ENCODE data around the gene SEC16B.

The SEC16B gene

GRCh38 chr1:178011864-178012503, 42.1 kb upstream of the SEC16B start:
- Histone ChIP-seq H3K4me3 (IDR thresholded peaks at IDR 0.05; ENCODE audit: insufficient read depth, low read depth, low read length) (no peak overlapping the region), H3K27me3 (ENCODE audit: insufficient read depth, low read depth) (no peaks in the 10 kb centered on the region), H3K79me2 (ENCODE audit: insufficient read depth, low read depth) (no peaks in the 10 kb centered on the region), H3K4me1 (ENCODE audit: low read depth, poor library complexity, severe bottlenecking) (no peaks in the 10 kb centered on the region), H3K9ac (no peak overlapping the region), H3K36me3 (ENCODE audit: insufficient read depth) (no peaks in the 10 kb centered on the region), H3K27ac (no peak overlapping the region), H4K20me1 (ENCODE audit: insufficient read depth) (no peaks in the 10 kb centered on the region), H2AFZ (ENCODE audit: low read depth) (no peak overlapping the region), H3K4me2 (no peak overlapping the region)
- no peak for TF ChIP-seq CTCF (conservative IDR thresholded peaks at IDR 0.05; ENCODE audit: low read depth, low read length)

DNA sequence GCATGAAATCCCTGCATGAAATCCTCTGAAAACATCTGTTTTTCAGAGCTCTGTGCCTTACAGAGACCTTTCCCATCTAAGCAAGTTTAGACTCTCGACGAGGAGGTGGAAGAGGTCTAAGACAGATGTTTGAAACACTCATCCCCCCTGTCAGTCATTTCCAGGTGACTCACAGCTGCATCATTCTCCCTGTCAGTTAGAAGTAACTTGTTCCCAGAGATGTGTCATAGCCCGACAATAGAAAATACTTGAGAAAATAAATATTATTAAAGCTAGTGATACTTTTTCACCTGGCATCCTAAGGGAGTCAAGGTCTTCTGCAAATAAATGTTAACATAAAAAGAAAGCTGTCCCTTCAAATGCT, 41.6 kb upstream of the SEC16B start:
- Histone ChIP-seq H4K20me1 (ENCODE audit: insufficient read depth) (no peaks in the 10 kb centered on the region), H3K9ac (no peak overlapping the region), H3K79me2 (ENCODE audit: insufficient read depth, low read depth) (no peaks in the 10 kb centered on the region), H2AFZ (ENCODE audit: low read depth) (no peak overlapping the region), H3K4me2 (no peak overlapping the region), H3K27me3 (ENCODE audit: insufficient read depth, low read depth) (no peaks in the 10 kb centered on the region), H3K36me3 (ENCODE audit: insufficient read depth) (no peaks in the 10 kb centered on the region), H3K4me1 (ENCODE audit: low read depth, poor library complexity, severe bottlenecking) (no peaks in the 10 kb centered on the region), H3K27ac (no peak overlapping the region), H3K4me3 (IDR thresholded peaks at IDR 0.05; ENCODE audit: insufficient read depth, low read depth, low read length) (no peak overlapping the region)
- no peak for TF ChIP-seq CTCF (conservative IDR thresholded peaks at IDR 0.05; ENCODE audit: low read depth, low read length)

DNA sequence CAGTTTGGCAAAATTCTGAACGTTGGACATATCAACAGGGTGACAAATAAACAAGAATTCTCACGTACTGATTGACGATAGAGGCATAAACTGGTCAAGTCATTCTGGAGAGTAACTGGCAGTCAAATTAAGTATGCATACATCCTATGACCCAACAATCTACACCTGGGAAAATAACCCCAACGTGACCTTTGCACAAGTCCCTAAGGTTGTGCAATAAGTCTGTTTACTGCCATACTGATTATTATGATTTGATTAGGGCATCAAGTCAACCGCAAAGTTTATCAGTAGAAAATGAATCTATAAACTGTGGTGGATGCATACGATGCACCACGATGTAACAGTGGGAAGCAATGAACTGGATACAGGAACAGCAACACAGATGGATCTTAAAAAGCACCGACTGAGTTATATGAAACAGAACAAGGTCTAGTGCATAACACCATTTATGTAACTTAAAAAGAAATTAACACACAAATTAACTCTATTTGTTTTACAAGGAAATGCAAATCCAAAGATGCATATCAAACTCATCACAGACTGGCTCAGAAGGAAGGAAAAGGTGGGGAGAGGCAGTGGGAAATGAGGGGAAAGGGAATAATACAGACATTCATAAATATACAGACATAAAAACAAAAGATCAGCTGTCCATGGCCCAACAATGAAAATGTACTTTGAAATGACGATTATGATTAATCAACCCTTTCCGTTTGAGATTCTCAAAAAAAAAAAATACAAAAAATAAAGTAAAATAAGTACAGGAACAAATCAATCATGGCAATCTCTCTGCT, 41.0 kb upstream of the SEC16B start:
- Histone ChIP-seq H3K27ac (no peak overlapping the region), H4K20me1 (ENCODE audit: insufficient read depth) (no peaks in the 10 kb centered on the region), H3K79me2 (ENCODE audit: insufficient read depth, low read depth) (no peaks in the 10 kb centered on the region), H3K4me1 (ENCODE audit: low read depth, poor library complexity, severe bottlenecking) (no peaks in the 10 kb centered on the region), H3K4me3 (IDR thresholded peaks at IDR 0.05; ENCODE audit: insufficient read depth, low read depth, low read length) (no peak overlapping the region), H3K36me3 (ENCODE audit: insufficient read depth) (no peaks in the 10 kb centered on the region), H2AFZ (ENCODE audit: low read depth) (no peak overlapping the region), H3K27me3 (ENCODE audit: insufficient read depth, low read depth) (no peaks in the 10 kb centered on the region), H3K9ac (no peak overlapping the region), H3K4me2 (no peak overlapping the region)
- TF ChIP-seq CTCF (conservative IDR thresholded peaks at IDR 0.05; ENCODE audit: low read depth, low read length) = no peak

- Histone ChIP-seq H3K4me2 (no peak overlapping the region), H3K27me3 (ENCODE audit: insufficient read depth, low read depth) (no peaks in the 10 kb centered on the region), H3K79me2 (ENCODE audit: insufficient read depth, low read depth) (no peaks in the 10 kb centered on the region), H3K4me3 (IDR thresholded peaks at IDR 0.05; ENCODE audit: insufficient read depth, low read depth, low read length) (no peak overlapping the region), H3K27ac (no peak overlapping the region), H3K36me3 (ENCODE audit: insufficient read depth) (no peaks in the 10 kb centered on the region), H3K9ac (no peak overlapping the region), H4K20me1 (ENCODE audit: insufficient read depth) (no peaks in the 10 kb centered on the region), H2AFZ (ENCODE audit: low read depth) (no peak overlapping the region), H3K4me1 (ENCODE audit: low read depth, poor library complexity, severe bottlenecking) (no peaks in the 10 kb centered on the region)
- TF ChIP-seq CTCF (conservative IDR thresholded peaks at IDR 0.05; ENCODE audit: low read depth, low read length) = no peak
These were observed 36.2 kb upstream of the SEC16B start for GRCh38 chr1:178006043-178006442.
